Fibroblast of lung (primary cell): ENCODE results near the gene ABCB11.
"Not testable (repeated sequence)": the region's sequence is repeated elsewhere in the genome, so short reads cannot be mapped to it uniquely, and the experiment has no call there.

ENCODE experiments used
- EZH2 ChIP-seq: IDR thresholded peaks from 2 replicates; pipeline ENCODE4 v1.5.1; 2012; ENCODE audit warnings: low read length, control low read depth, mild to moderate bottlenecking; ENCODE audit errors: missing control alignments
- TF ChIP-seq, protein P1 (sequence below), 2 donors: IDR thresholded peaks in 1 of 2; conservative IDR thresholded peaks in 1 of 2; 1 replicate in 1 of 2; 2 replicates in 1 of 2; pipeline ENCODE4 v1.5.1; 2011 to 2012; ENCODE audit warnings: low read length in 2 of 2, control low read depth in 1 of 2, inconsistent platforms in 1 of 2, low read depth in 1 of 2, mild to moderate bottlenecking in 1 of 2

DNA sequence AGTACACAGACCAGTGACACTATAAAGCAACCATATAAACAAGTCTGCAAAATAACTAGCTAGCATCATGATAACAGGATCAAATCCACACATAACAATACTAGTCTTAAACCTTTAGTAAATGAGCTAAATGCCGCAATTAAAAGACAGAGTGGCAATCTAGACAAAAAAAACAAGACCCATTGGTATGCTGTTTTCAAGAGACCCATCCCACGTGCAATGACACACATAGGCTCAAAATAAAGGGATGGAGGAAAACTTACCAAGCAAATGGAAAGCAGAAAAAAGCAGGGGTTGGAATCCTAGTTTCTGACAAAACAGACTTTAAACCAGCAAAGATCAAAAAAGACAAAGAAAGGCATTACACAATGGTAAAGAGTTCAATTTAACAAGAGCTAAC is 23.5 kb upstream of the ABCB11 start:
- TF ChIP-seq, protein P1, sequence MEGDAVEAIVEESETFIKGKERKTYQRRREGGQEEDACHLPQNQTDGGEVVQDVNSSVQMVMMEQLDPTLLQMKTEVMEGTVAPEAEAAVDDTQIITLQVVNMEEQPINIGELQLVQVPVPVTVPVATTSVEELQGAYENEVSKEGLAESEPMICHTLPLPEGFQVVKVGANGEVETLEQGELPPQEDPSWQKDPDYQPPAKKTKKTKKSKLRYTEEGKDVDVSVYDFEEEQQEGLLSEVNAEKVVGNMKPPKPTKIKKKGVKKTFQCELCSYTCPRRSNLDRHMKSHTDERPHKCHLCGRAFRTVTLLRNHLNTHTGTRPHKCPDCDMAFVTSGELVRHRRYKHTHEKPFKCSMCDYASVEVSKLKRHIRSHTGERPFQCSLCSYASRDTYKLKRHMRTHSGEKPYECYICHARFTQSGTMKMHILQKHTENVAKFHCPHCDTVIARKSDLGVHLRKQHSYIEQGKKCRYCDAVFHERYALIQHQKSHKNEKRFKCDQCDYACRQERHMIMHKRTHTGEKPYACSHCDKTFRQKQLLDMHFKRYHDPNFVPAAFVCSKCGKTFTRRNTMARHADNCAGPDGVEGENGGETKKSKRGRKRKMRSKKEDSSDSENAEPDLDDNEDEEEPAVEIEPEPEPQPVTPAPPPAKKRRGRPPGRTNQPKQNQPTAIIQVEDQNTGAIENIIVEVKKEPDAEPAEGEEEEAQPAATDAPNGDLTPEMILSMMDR (conservative IDR thresholded peaks at IDR 0.05 in 1 of 2, IDR thresholded peaks at IDR 0.05 in 1 of 2; ENCODE audit: low read depth in 1 of 2, low read length in 2 of 2) = not testable (repeated sequence)
- TF ChIP-seq EZH2 = not testable (repeated sequence)
